Body of pancreas (tissue), 4 donors: ENCODE measurements around the gene MAPK1. TPM values are rescaled to one million over a fixed set of nuclear protein-coding genes. Genes with fewer than 3 reads are reported as not detected.
"Not testable (repeated sequence)": the region's sequence is repeated elsewhere in the genome, so short reads cannot be mapped to it uniquely, and the experiment has no call there.

Source experiments
- ATAC-seq: fragments of 150-250 bp; one replicate; pipeline ENCODE4 v1.9.1; 2016
- DNase-seq, 4 donors: peaks; one replicate each; pipeline ENCODE4 v3.0.0-alpha.2; 2019
- H3K27ac ChIP-seq, 4 donors: fragments of 200-600 bp; sonication (generic); 1 replicate in 3 of 4; 2 replicates in 1 of 4; pipeline versions ENCODE4 v1.5.1 to v1.6.1; 2016 to 2019; ENCODE audit warnings: mild to moderate bottlenecking in 1 of 4, mixed read lengths in 1 of 4, moderate library complexity in 1 of 4
- H3K27me3 ChIP-seq, 2 donors: fragments of 200-600 bp; sonication (generic); one replicate each; pipeline ENCODE4 v1.6.0; 2016; ENCODE audit warnings: mild to moderate bottlenecking in 1 of 2
- H3K36me3 ChIP-seq, 2 donors: fragments of 200-600 bp; sonication (generic); replicated peaks in 1 of 2; 2 replicates each; pipeline ENCODE4 v1.5.1; 2016; ENCODE audit warnings: low read depth in 2 of 2; ENCODE audit not compliant: insufficient read depth in 1 of 2
- H3K4me1 ChIP-seq: fragments of 200-600 bp; sonication (generic); one replicate; pipeline ENCODE4 v1.6.0; 2016
- H3K4me3 ChIP-seq, 2 donors: fragments of 200-600 bp; sonication (generic); 1 replicate in 1 of 2; 2 replicates in 1 of 2; pipeline ENCODE4 v1.5.1; 2016 to 2019
- H3K9me3 ChIP-seq, 3 donors: fragments of 200-600 bp; sonication (generic); 1 replicate in 2 of 3; 2 replicates in 1 of 3; pipeline ENCODE4 v1.5.1; 2016
- POLR2A ChIP-seq, 3 donors: fragments of 450-650 bp; IDR thresholded peaks; one replicate each; pipeline ENCODE4 v1.6.1; 2016; ENCODE audit warnings: antibody characterized with exemption in 3 of 3, mild to moderate bottlenecking in 2 of 3
- WGBS, 2 donors: methylation state at CpG; one replicate each; pipeline ENCODE4 v1.1.5; 2017; 5-methylcytosine and 5-hydroxymethylcytosine counted together
- intact Hi-C: fragments of 100-400 bp; cut with DNase I; formaldehyde crosslinking; loops from one replicate; pipeline ENCODE4 v1.15.1; 2023
- total RNA-seq, 2 donors: library from RNA; depleted of rRNA; stranded (reverse); fragments of >200 nt; gene quantifications; one replicate each; pipeline ENCODE4 v1.1.0, GENCODE V29; 2016
- TF ChIP-seq, protein P1 (sequence below), 7 experiments: fragments of 450-650 bp in 4 of 7; fragments of 200-600 bp in 3 of 7; sonication (generic) in 3 of 7; IDR thresholded peaks; one replicate each; pipeline ENCODE4 v1.5.1; 2016 to 2019; ENCODE audit warnings: antibody characterized with exemption in 7 of 7

Gene MAPK1
- total RNA-seq, 2 donors from 2014 or later, result 25.4 to 44.1 TPM

DNA sequence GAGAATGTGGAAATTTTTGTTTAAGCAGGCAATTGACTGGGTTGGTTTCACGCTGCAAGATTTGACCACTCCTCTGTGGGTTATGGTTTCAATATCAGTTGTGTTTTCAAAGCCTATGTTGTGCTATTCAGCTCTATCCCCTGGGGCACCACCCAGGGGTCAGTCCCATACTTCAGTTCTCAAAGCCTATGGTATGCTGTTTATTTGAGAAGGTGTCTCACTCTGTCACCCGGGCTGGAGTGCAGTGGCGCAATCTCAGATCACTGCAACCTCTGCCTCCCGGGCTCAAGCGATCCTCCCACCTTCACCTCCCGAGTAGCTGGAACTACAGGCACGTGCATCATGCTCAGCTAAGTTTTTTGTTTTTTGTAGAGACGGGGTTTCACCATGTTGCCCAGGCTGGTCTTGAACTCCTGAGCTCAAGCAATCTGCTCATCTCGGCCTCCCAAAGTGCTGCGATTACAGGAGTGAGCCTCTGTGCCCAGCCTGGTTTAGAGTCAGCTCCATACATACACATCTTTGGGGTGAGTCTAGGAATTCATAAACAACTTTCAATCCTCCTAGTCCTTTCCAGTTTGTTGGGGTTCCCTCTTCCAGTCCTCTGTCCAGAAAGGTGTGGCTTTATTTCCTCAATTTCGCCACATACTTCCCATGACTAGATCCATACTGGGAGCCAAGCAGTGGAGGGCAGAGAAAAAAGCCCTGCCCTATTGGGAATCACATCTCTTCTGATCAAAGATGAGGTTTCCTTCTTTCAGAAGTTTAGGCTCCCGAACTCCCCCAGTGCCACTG, 35.0 kb upstream of the MAPK1 start:
- intact Hi-C loops, result no loop called here
- WGBS, 2 donors, result 81 to 86% methylated on average over 12 of the region's 12 CpGs
- Histone ChIP-seq H3K36me3 (no peaks in the 10 kb centered on the region), H3K27me3 (no peaks in the 10 kb centered on the region), H3K9me3 (no peaks in the 10 kb centered on the region), H3K4me3 (no peak overlapping the region), H3K4me1 (no peaks in the 10 kb centered on the region), H3K27ac (no peak overlapping the region)
- TF ChIP-seq, protein P1, sequence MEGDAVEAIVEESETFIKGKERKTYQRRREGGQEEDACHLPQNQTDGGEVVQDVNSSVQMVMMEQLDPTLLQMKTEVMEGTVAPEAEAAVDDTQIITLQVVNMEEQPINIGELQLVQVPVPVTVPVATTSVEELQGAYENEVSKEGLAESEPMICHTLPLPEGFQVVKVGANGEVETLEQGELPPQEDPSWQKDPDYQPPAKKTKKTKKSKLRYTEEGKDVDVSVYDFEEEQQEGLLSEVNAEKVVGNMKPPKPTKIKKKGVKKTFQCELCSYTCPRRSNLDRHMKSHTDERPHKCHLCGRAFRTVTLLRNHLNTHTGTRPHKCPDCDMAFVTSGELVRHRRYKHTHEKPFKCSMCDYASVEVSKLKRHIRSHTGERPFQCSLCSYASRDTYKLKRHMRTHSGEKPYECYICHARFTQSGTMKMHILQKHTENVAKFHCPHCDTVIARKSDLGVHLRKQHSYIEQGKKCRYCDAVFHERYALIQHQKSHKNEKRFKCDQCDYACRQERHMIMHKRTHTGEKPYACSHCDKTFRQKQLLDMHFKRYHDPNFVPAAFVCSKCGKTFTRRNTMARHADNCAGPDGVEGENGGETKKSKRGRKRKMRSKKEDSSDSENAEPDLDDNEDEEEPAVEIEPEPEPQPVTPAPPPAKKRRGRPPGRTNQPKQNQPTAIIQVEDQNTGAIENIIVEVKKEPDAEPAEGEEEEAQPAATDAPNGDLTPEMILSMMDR (IDR thresholded peaks at IDR 0.05), result no peak
- TF ChIP-seq POLR2A (IDR thresholded peaks at IDR 0.05), result no peak
- ATAC-seq, result no peak
- no peak for DNase-seq

DNA sequence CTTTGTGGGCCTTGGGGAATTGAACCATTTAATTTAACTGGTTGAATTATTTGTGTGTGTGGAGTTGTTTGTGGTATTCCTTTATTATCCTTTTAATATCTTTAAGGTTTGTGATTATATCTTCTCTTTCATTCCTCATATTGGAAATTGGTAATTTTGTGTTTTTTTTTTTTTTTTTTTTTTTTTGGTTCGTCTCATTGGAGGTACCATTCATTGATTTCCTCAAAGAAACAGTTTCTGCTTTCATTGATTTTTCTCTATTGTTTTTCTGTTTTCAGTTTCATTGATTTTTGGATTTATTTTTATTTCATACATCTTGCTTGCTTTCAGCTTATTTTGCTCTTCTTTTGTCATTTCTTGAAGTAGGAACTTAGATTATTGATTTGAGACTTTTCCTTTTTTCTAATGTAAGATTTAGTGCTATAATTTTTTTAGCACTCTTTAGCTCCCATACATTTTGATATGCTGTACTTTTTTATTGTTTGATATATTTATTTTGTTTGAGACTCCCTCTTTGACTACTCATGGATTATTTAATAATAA, 31.0 kb upstream of the MAPK1 start:
- ATAC-seq (no peak), DNase-seq (no peak)
- no peak overlapping the region for H3K27ac ChIP-seq
- no peaks in the 10 kb centered on the region for H3K4me1 ChIP-seq
- no peaks in the 10 kb centered on the region for H3K9me3 ChIP-seq
- H3K36me3 ChIP-seq, result no peaks in the 10 kb centered on the region
- no peak overlapping the region for H3K4me3 ChIP-seq
- H3K27me3 ChIP-seq, result no peaks in the 10 kb centered on the region
- WGBS, 2 donors, result 56 to 71% methylated on average over 1 of the region's 1 CpG
- intact Hi-C loops, result no loop called here
- TF ChIP-seq POLR2A (IDR thresholded peaks at IDR 0.05), result no peak
- TF ChIP-seq, protein P1 (IDR thresholded peaks at IDR 0.05), result no peak

DNA sequence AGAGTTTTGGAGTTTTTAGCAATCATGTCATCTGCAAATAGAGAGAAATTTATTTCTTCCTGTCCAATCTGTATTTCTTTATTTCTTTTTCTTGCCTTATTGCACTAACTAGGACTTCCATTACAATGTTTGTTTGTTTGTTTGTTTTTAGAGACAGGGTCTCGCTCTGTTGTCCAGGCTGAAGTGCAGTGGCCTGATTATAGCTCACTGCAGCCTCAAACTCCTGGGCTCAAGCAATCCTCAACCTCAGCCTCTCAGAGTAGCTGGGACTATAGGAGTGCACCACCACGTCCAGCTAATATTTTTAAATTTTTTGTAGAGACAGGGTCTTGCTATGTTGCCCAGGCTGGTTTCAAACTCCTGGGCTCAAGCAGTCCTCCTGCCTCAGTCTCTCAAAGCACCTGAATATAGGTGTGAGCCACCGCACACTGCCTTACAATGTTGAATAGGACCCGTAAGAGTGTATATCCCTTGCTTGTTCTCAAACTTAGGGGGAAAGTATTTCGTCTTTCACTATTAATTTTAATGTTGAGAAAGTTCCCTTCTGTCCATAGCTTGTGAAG, 29.6 kb upstream of the MAPK1 start:
- no peaks in the 10 kb centered on the region for H3K36me3 ChIP-seq
- ATAC-seq (no peak), DNase-seq (no peak)
- H3K4me3 ChIP-seq, result no peak overlapping the region
- TF ChIP-seq, protein P1 (IDR thresholded peaks at IDR 0.05), result no peak
- no peak for TF ChIP-seq POLR2A (IDR thresholded peaks at IDR 0.05)
- H3K27me3 ChIP-seq, result no peaks in the 10 kb centered on the region
- intact Hi-C loops, result no loop called here
- H3K9me3 ChIP-seq, result no peaks in the 10 kb centered on the region
- WGBS, 2 donors, result 96 to 98% methylated on average over 5 of the region's 5 CpGs
- no peak overlapping the region for H3K27ac ChIP-seq
- H3K4me1 ChIP-seq, result no peaks in the 10 kb centered on the region

DNA sequence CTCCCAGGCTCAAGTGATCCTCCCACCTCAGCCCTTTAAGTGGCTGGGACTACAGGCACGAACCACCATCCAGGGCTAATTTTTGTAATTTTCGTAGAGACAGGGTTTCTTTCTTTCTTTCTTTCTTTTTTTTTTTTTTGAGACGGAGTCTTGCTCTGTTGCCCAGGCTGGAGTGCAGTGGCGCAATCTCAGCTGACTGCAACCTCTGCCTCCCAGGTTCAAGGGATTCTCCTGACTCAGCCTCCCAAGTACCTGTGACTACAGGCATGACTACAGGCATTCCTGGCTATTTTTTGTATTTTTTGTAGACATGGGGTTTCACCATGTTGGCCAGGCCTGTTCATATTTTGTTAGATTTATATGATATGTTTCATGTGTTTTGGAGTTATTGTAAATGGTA, 28.8 kb upstream of the MAPK1 start:
- 80 to 94% methylated on average over 3 to 4 of the region's 4 CpGs for WGBS, 2 donors
- intact Hi-C loops, H3K4me1 ChIP-seq, DNase-seq, H3K9me3 ChIP-seq, H3K4me3 ChIP-seq, H3K36me3 ChIP-seq, H3K27ac ChIP-seq, ATAC-seq, H3K27me3 ChIP-seq: not testable (repeated sequence)

DNA sequence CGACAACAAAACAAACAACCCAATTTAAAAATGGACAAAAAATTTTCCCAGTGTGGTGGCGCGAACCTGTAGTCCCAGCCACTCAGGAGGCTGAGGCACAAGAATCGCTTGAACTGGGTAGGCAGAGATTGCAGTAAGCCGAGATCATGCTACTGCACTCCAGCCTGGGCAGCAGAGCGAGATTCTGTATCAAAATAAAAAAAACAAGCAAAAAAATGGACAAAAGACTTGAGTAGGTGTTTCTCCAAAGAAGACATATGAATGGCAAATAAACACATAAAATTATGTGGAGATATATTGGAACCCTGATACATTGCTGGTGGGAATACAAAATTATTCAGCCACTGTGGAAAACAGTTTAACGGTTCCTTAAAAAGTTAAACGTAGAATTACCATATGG, 27.4 kb upstream of the MAPK1 start:
- Histone ChIP-seq H3K4me1 (no peaks in the 10 kb centered on the region), H3K27me3 (no peaks in the 10 kb centered on the region), H3K9me3 (no peaks in the 10 kb centered on the region), H3K27ac (no peak overlapping the region), H3K36me3 (no peaks in the 10 kb centered on the region), H3K4me3 (no peak overlapping the region)
- no peak for TF ChIP-seq POLR2A (IDR thresholded peaks at IDR 0.05)
- TF ChIP-seq, protein P1 (IDR thresholded peaks at IDR 0.05), result no peak
- 82 to 86% methylated on average over 8 of the region's 8 CpGs for WGBS, 2 donors
- intact Hi-C loops, result no loop called here
- ATAC-seq (no peak), DNase-seq (no peak)
